HG02885 (cell line): ENCODE data around the gene TMEM203.
A peak's percentile ranks its signal among the peaks of the same experiment; 100 is the strongest.

Experiments
- ATAC-seq: cut with Tn5 transposase; IDR thresholded peaks from one replicate; pipeline ENCODE4 v1.9.1; 2021; ENCODE audit warnings: mild to moderate bottlenecking; ENCODE audit not compliant: unreplicated experiment, poor library complexity

TMEM203 gene

DNA sequence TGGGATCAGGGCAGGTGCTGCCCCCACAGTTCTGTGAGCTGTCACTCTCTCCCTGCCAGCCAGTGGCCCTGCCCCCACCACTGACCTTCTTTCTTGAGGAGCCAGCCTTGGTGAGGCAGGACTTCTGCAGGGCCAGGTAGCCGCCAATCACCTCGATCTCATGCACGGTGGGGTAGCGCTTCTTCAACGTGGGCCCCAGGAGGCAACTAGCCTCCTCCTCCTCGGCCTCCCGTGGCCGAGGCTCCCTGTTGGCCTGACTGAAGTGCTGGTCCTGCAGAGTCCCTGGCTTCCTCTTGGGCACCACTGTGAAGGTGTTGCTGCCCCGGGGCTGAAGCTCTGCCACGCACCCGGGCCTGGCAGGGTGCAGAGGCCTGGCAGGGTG is 6.6 kb downstream of the TMEM203 start:
- no peak for ATAC-seq

DNA sequence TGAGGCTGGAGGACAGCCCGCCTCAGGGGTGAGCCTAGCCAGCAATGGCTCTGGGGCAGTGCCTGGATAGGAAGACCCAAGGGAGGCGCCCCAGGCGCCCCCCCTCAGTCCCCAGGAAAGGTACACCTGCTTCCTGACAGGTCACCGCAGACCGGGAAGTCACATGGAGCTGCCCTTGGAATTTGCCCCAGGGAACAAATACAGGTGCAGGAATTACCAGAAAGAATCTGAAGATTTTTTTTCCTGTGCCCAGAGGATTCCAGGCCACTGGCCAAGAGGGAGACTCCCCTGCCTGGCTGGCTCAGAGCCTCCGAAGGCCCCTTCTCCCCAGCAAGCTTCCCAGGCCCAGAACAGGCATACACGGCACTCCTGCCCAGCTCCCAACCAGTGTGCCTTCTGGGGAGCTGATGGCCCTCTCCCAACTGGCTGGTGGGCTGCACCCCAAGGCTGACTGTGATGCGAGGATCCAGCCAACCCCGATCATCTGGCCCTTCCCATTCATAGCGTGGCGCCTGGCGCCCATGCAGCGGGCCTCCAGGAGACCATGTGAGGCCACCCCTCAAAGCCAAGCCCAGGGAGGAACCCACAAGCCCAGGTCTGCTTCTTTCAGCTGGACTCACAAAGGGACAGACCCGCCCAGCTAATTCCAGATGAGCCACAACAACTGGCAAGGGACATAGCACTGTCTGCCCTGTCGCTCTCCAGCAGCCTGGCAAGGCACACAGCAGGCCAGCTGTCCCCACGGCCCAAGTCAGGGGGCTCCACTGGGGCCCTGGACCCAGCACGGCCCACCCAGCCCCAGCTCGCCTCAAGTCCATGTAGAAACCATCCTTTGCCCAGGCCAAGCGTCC is 7.2 kb downstream of the TMEM203 start:
- ATAC-seq = no peak

DNA sequence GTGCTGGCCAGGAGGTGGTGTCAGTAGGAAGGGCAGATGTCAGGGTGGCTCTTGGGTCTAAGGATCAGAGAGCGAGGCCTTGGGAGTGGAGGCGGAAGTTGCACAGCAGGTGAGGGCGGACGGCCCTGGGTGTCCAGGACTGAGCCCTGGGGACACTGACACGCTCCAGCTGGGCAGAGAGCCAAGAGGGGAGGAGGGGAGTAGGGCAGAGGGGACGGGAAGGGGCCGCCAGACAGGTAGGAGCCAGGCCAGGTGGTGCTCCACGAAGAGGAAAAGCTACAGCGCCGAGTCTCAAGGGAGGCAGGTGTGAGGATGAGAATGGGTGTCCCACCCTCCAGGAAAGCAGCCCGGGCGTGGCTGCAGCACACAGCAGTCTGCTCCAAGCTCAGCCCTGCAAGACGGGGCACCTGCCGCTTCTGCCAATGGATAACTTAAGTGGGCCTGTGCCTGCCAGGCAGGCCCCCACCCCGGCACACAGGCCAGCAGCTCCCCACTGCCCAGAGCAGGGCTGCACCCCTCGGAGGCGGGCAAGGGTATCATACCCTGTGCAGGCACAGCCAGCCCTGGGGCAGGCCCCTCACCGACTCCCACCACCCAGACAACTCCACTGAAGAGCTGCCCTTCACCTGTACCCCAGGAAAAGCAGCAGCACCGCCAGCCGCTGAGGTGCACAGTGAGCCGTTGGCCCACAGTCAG is 9.8 kb downstream of the TMEM203 start:
- no peak for ATAC-seq

DNA sequence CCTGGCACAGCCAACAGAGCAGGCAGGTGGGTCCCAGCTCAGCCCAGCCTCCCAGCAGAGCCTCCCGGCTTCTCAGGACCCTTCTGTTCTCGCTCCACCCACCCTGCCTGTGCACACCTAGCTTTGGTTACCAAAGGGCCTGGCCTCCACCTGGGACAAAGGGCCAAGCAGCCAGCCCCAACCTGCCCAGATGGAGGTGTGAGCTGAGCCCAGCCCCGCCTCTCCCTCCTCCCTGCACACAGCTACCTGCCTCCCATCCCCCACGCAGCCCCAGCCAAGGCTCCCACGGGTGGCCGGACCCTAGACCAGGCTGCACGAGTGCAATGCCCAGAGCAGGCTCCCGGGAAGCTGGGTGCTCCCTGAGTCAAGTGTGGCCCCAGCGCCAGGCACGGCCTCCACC is 10.5 kb downstream of the TMEM203 start:
- ATAC-seq = no peak

DNA sequence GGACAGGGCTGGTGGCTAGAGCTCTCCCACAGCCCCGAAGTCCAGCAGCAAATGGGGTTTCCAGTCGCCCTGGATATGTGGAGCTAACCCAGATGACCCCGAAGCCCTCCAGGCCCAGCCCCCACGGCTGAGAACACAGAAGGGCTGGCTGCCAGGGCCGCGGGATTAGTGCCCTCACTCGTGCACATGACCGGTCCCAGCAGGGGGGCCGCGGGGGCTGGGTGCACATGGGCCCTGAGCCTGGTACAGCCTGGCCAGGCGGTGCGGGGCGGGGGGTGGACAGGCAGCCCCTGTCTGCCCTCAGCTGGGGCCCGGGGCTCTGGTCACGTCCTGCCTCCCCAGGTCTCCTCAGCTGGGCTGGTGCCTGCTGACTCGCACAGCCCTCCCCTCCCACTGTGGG is 11.1 kb downstream of the TMEM203 start:
- no peak for ATAC-seq

DNA sequence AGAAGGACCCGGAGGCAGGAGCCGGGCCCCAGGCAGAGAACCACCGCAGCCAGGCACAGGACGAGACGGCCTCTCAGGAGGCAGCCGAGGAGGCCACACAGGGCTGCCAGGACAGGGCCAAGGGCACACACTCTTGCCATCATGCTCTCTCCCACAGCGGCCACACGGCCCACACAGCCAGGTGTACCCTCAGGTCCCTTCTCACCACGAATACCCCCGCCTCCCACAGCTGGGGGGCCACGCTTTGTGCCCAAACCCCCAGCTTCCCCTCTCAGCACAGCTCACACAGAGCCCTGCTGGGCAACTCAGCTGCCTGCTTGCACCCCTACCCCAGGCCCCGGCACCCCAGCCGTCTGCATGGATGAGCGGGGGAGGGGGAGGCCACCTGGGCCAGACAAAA is 11.7 kb downstream of the TMEM203 start:
- ATAC-seq = no peak

DNA sequence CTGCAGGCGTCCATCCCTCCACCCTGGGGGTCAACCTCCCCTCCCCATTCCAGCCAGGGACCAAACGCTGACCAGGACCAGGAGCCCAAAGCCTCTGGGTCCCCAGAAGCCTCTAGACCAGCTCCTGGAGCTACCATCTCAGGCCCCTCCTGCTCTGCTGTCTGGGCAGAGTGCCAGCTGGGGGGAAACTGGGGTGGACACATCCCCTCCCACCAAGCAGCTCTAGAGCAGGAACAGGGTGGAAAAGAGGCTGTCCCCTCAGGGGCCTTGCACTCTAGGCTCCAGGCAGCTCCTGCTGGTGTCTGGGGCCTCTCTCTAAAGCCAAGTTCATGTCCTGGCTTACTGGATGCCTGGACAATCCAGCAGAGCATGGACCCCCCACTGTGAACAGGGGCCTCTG is 12.6 kb downstream of the TMEM203 start:
- no peak for ATAC-seq

DNA sequence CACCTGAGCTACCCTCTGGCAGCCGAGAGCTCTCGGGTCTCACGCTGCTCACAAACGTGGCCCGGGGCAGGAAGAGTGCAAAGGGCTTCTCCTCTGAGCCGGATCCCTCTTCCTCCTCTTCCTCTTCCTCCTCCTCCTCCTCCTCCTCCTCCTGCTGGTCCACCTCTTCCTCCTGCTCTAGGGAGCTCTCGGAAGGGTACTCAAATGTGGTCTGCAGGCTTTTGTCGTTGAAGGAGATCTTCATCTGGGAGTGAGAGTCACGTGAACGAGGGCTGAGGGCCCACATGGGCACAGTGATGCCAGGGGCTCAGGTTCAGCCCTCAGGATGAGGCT is 13.0 kb downstream of the TMEM203 start:
- ATAC-seq = no peak

DNA sequence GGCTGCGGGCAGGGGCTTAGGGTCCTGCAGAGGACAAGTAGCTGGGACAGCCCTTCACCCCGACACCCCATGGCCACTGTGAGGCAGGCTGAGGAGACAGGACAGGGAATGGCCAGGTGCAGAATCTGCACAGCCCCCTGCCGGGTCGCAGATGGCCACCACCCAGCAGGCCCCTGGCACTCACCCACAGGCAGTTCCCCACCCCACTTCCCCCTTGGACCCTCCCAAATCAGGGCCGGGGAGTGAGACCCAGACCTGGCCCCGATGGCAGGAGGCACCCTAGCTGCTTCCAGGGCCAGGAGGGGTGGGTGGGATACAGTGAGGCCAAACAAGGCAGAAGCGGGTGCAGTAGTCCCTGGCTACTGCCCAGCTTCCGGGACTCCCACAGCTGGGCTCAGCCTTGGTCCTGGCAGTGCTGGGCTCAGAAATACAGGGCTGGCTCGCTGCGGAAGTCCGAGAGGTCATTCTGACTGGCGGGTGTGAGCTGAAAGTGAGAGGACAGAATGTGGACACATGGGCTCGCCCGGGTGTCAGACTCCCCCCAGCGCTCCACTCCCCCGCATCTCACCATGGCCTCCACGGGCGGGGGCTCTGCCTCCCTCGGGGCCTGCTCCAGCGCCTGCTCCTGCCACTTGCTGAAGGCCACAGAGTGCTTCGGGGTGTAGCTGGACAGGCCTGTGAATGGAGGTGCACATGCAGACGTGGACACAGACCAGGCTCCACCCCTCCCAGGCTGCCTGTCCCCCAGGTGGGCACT is 13.6 kb downstream of the TMEM203 start:
- ATAC-seq = no peak

DNA sequence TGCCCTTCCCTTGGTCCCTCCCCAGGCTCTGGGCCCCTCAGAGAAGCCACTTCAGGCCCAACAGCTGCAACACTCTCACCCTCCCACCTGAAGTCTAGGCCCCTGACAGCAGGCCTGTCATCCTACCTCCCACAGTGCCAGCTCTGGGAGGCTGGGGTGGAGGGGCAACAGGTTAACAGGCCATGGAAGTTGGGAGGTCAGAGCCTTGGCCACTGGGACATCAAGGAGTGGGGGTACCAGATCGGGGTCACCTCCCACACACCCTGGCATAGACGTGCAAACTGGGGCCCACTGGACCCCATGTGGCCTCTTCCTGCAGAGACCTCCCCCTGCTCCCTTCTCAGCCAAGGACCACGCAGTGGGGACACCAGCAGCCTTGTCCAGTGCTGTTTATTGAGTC is 14.2 kb downstream of the TMEM203 start:
- ATAC-seq = no peak

DNA sequence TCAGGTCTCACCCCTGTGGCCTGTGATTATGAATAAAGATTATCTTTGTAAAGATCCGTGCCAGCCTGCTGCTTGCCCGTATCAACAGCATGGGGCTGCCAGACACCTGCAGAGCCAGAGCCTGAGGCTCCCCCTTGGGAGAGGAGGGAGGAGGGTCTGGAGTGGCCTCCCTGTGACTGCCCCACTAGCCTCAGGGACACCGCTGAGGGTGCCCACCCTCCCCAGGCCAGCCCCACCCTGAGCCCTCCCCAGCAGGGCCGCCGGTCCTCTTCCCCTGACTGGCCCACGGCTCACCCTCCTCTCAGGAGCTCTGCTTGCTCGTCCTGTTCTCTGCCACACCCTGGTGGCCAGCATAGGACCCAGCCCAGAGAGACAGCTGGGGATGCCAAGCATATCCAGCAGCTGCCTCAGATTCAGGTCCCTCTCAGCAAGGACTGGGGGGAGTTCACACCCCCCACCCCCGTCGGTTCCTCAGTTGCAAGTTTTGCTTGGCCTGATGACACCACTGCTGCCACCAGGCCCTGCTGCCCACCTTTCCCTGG is 15.1 kb downstream of the TMEM203 start:
- ATAC-seq = no peak

DNA sequence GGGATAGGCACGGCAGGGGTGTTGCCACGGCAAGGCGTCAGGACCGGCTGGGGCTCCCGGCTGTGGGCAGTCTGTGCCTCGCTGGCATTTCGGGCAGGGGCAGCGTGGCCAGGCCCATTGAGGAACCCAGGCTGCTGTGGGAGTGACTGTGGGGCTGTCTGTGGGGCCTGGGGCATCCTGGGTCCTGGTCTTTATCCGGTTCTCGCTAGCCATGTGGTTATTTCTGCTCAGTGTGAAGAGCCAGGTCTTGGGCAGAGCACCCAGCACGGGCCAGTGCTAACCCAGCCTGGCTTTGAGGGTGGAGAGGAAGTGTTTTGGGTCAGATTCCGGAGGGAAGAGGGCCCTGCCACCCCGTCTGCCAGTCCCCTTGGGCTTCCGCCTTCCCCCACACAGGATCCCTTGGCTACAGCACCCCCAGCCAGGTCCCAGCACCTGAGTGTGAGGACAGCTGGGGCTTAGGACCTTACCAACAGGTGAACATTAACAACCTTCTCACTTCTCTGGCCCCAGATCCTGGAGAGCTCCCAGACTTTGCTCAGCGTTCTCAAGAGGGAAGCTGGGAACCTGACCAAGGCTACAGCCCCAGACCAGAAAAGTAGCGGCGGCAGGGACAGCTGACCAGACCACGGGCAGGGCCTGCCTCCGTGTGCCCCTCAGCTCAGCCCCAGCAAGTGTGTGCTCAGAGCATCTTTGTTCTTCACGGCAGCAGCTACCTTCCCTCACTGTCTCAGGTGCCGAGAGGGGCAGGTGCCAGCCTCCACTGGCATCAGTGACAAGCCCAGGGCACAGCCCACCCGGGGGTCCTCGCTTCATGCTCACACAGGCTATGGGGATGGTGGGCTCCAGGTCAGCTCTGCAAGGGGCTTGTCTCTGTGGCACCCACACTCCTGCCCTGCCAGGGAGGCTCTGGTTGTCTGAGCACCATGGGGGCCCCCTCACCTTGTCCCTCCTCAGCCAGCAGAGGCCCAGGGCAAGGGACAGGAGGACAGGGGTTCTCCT is 15.9 kb downstream of the TMEM203 start:
- ATAC-seq = no peak

DNA sequence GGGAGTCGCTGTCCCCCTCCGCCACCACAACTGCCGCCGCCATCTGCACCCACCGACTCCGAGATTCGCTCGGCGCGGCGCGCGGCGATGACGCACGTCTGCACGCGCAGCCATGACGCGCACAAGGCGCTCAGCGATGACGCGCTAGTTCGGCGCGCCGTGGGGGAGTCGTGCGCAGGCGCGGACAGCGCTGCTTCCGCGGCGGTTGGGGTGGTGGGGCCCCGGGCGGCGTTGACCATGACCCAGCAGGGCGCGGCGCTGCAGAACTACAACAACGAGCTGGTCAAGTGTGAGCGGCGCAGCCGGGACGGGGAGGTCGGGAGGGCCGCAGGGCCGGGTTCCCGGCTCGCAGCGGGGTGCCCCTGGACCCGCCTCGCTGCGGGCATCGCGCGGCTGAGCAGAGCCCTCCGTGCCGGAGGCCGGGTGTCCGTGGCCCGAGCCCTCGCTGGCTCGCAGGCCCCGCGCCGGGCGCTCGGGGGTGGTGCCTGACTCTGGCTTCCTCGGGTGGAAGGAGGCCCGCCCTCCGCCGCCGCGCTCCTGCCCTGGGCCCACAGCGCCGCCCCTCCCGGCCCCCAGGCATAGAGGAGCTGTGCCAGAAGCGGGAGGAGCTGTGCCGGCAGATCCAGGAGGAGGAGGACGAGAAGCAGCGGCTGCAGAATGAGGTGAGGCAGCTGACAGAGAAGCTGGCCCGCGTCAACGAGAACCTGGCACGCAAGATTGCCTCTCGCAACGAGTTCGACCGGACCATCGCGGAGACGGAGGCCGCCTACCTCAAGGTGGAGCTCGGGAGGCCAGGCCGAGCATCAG is 16.8 kb downstream of the TMEM203 start, which contains the start of the genes ANAPC2 and SSNA1:
Gene ANAPC2, minus strand, starts transcription at position 71 of the 807 bp plus-strand sequence. Its CDS starts 28 bp downstream, at position 43.
Gene SSNA1, plus strand, starts transcription at position 187 of the 807 bp plus-strand sequence. Its CDS starts 51 bp downstream, at position 238.
- ATAC-seq = peak; percentile 85

DNA sequence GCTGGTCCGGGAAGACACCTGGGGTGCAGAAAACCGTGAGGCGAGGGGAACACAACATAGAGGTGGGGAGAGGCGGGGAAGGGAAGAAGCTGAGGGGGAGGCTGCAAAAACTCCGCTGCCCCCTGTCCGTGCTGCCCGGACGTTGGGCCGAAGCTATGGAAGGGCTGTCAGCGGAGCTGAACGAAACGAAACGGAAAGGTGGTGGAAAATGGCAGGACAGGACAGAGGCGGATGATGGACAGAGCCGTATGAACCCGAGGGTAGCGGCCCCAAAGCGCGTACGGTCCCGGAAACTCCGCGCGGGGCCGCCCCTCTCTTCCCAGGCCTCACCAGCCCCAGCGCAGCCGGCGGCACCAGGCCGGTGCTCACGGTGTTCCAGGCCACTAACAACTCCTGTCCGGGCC is 17.4 kb downstream of the TMEM203 start:
- ATAC-seq = no peak

DNA sequence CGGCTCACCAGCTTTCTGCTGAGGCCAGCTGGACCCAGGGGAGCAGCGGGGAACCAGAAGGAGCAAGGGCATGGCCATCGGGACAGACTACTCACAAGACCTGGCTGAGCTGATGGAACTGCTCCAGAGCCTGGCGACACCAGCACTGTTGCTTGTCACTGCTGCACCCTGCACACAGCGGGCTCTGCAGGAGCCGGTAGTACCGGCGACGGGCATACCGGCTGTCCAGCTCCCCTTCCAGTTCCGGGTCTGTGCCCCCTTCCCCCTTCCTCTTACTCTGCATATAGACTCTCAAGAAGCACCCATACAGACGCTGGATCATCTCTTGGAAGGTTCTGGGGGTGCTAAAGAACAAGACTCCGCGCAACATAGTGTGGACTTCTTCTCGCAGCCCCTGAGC is 18.1 kb downstream of the TMEM203 start:
- no peak for ATAC-seq

DNA sequence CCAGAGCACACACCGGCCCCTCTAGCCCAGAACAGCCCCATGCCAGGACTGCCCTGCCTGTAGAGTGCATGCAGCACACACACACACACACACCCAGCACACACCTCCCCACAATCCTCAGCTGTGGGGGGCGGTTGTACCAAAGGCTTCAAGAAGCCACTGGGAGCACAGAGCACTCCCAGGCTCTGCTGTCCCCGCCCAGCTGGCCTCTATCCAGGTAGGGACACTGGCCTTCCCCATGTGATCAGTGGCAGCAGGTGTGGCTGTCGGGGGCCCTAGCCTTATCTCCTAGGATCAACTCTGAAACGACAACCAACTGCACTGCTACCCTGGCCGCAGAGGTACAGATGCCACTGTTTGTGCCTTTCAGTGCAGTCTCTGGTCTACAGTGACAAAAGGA is 19.1 kb downstream of the TMEM203 start:
- ATAC-seq = no peak

DNA sequence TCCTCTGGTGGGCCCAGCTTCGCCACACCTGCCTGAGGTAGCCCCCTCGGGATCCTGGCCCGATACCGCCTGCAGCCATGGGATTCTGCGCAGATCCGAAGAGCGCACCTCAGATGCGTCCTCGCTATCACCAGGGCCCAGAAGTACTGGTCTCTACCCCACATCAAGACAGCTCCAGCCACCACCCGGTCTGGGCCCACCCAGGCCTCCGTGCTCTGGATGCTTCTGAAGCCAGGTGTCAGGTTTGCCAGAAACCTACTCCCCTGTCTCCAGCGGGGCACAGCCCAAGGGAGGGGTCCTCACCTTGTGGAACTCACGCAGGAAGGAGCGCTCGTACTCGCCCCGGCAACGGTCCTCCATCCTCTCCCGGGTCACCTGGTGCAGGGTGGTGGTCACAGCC is 19.5 kb downstream of the TMEM203 start:
- ATAC-seq = no peak

DNA sequence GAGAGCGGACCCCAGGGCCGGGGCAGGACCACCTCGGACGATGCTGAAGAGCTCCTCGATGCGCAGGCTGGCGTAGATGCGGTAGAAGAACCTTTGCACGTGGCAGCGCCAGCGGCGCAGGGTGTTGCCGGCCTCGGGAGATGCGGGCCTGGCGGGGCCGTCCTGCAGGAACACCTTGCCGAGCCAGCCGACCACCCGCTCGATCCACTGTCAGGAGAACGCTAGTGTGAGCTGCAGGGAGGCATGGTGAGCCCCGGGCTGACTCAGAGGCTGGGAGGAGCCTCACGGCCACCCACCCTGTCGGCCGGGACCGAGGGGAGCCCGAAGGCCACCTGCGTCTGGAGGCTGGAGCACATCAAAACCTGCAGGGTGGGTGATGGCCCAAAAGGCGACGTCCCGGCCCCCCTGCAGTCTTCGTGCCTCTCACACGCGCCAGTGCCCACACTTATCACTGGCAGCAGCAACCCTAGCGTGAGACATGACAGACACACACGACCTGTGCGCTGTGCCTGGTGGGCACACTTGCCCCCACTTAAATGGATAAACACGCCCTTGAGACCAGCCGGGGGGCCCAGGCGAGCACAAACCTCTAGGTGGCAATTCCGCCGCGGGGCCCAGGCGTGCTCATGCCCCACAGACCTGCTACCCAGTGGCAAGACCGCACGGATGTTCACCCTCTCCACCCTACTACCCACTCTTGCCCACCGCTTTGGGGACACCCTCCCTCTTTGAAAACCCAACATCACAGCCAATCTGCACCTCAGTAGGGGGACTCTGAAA is 20.4 kb downstream of the TMEM203 start:
- ATAC-seq = no peak
